GM12892 (cell line): Measurements from ENCODE around the gene IFNG-AS1.

ENCODE experiments used
- POLR2A ChIP-seq: IDR thresholded peaks from 2 replicates; pipeline ENCODE4 v1.6.1; 2011; ENCODE audit warnings: low read depth, low read length, control low read depth
- TAF1 ChIP-seq: IDR thresholded peaks from 2 replicates; pipeline ENCODE4 v1.6.1; 2011; ENCODE audit warnings: low read depth, mild to moderate bottlenecking, control low read depth, low read length, borderline replicate concordance

DNA sequence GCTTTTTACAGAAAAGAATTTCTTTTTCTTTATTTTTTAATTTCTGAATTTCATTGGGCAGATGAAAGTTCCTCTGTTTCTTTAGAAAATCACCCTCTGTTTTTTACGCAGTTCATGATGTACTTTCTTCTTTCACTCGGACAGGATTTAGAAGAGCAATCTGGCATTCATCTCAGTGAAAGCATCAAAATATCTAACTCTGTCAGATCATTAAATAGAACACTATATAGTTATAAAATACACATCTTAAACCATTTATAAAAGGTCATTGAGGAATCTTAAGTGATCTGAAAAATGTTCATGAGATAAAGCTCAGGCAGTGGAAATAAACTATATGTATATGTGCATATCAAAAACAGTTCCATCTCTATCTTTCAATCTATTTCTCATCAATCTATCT, 3.9 kb downstream of the IFNG-AS1 start:
- TF ChIP-seq TAF1 (no peak), POLR2A (no peak)
